Upper lobe of right lung (tissue), 1 donor: ENCODE data around the gene NKX1-1. TPM values are rescaled to one million over a fixed set of nuclear protein-coding genes. Genes with fewer than 3 reads are reported as not detected.
A peak's percentile ranks its signal among the peaks of the same experiment; 100 is the strongest.

Experiments
- ATAC-seq: fragments of 200-7000 bp; cut with Tn5 transposase; one replicate; pipeline ENCODE4 v1.9.1; 2020; ENCODE audit warnings: mild to moderate bottlenecking, moderate library complexity
- DNase-seq: peaks from one replicate; pipeline ENCODE4 v3.0.0-alpha.2; 2020
- H3K27ac ChIP-seq: fragments of 200-600 bp; one replicate; pipeline ENCODE4 v1.8.0; 2022
- H3K27me3 ChIP-seq: fragments of 200-600 bp; one replicate; pipeline ENCODE4 v1.8.0; 2022; ENCODE audit warnings: mild to moderate bottlenecking
- H3K36me3 ChIP-seq: fragments of 200-600 bp; one replicate; pipeline ENCODE4 v1.8.0; 2022
- H3K4me1 ChIP-seq: fragments of 200-600 bp; one replicate; pipeline ENCODE4 v1.8.0; 2022
- H3K4me3 ChIP-seq: fragments of 200-600 bp; one replicate; pipeline ENCODE4 v1.8.0; 2022; ENCODE audit warnings: mild to moderate bottlenecking
- H3K9me3 ChIP-seq: fragments of 200-600 bp; one replicate; pipeline ENCODE4 v1.8.0; 2022
- intact Hi-C: fragments of 100-400 bp; cut with DNase I; formaldehyde crosslinking; loops from one replicate; pipeline ENCODE4 v1.11.0; 2022
- total RNA-seq: library from RNA; stranded (reverse); fragmentation: NEBNext Ultra II Directional; extraction: Animal tissue kit (Norgen Biotek cat#: 25700); gene quantifications from one replicate; pipeline ENCODE4 v1.2.1, GENCODE V29; 2021
- TF ChIP-seq, protein P1 (sequence below): fragments of 200-600 bp; IDR thresholded peaks from one replicate; pipeline ENCODE4 v1.8.0; 2022; ENCODE audit warnings: antibody characterized with exemption
- donor health status: DM: no; HTN: yes; CAD: no; lungs with severe emphysema.

NKX1-1 gene
- total RNA-seq, 1 donor from 2014 or later = not detected

- H3K27me3 ChIP-seq = peaks cover 57% of the 10 kb centered on the region
- intact Hi-C loops = loop anchor here (10.0 kb wide), 1 partner anchor 63 kb away; no protein-coding TSS in a partner anchor
- H3K4me3 ChIP-seq = no peak overlapping the region
- no peaks in the 10 kb centered on the region for H3K9me3 ChIP-seq
- DNase-seq (peak; percentile 40), ATAC-seq (no peak)
- TF ChIP-seq, protein P1, sequence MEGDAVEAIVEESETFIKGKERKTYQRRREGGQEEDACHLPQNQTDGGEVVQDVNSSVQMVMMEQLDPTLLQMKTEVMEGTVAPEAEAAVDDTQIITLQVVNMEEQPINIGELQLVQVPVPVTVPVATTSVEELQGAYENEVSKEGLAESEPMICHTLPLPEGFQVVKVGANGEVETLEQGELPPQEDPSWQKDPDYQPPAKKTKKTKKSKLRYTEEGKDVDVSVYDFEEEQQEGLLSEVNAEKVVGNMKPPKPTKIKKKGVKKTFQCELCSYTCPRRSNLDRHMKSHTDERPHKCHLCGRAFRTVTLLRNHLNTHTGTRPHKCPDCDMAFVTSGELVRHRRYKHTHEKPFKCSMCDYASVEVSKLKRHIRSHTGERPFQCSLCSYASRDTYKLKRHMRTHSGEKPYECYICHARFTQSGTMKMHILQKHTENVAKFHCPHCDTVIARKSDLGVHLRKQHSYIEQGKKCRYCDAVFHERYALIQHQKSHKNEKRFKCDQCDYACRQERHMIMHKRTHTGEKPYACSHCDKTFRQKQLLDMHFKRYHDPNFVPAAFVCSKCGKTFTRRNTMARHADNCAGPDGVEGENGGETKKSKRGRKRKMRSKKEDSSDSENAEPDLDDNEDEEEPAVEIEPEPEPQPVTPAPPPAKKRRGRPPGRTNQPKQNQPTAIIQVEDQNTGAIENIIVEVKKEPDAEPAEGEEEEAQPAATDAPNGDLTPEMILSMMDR = no peak
- H3K4me1 ChIP-seq = peaks cover 5% of the 10 kb centered on the region
- no peak overlapping the region for H3K27ac ChIP-seq
- H3K36me3 ChIP-seq = no peaks in the 10 kb centered on the region
Measured at GRCh38 chr4:1401409-1402020, 4.7 kb downstream of the NKX1-1 start.

- DNase-seq = peak; percentile 50
- H3K4me1 ChIP-seq = peaks cover 5% of the 10 kb centered on the region
- no peak overlapping the region for H3K27ac ChIP-seq
- TF ChIP-seq, protein P1 = no peak
- no peak for ATAC-seq
- no peaks in the 10 kb centered on the region for H3K9me3 ChIP-seq
- peaks cover 55% of the 10 kb centered on the region for H3K27me3 ChIP-seq
- H3K4me3 ChIP-seq = no peak overlapping the region
- H3K36me3 ChIP-seq = no peaks in the 10 kb centered on the region
- intact Hi-C loops = loop anchor here (10.0 kb wide), 1 partner anchor 64 kb away; no protein-coding TSS in a partner anchor
Measured at GRCh38 chr4:1400831-1401408, 5.3 kb downstream of the NKX1-1 start.

DNA sequence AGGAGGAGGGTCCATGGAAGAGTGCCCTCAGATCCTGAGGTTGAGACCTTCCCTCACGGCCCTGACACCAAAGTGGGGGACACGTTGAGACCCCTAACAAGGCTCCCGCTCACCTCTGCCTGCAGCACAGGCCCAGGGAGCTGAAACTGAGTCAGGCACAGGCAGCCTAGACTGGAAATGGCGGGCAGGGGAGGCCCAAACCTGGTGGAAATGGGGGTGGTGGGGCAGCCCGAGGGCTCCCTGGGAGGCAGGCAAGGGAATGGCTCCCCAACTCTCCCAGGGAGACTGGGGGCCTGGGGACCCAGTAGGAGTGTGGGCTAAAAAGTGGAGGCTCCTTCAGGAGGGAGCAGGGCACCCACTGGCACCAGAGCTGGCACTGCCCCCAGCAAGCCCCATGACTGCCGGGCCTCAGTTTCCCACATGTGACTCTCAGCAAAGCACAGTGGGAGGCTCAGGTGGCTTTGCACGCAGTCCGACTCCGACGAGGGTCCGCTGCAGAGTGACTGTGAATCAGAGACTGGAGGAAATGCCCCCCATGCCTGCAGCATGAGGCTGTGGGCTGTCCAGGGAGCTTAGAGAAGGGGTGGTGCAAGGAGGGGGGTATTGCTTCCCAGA, 5.9 kb downstream of the NKX1-1 start:
- TF ChIP-seq, protein P1 = no peak
- Histone ChIP-seq H3K27ac (no peak overlapping the region), H3K4me1 (peaks cover 5% of the 10 kb centered on the region), H3K9me3 (no peaks in the 10 kb centered on the region), H3K36me3 (no peaks in the 10 kb centered on the region), H3K4me3 (no peak overlapping the region), H3K27me3 (peaks cover 49% of the 10 kb centered on the region)
- intact Hi-C loops = loop anchor here (10.0 kb wide), 1 partner anchor 65 kb away; no protein-coding TSS in a partner anchor
- ATAC-seq = no peak
- DNase-seq = peak; percentile 44

DNA sequence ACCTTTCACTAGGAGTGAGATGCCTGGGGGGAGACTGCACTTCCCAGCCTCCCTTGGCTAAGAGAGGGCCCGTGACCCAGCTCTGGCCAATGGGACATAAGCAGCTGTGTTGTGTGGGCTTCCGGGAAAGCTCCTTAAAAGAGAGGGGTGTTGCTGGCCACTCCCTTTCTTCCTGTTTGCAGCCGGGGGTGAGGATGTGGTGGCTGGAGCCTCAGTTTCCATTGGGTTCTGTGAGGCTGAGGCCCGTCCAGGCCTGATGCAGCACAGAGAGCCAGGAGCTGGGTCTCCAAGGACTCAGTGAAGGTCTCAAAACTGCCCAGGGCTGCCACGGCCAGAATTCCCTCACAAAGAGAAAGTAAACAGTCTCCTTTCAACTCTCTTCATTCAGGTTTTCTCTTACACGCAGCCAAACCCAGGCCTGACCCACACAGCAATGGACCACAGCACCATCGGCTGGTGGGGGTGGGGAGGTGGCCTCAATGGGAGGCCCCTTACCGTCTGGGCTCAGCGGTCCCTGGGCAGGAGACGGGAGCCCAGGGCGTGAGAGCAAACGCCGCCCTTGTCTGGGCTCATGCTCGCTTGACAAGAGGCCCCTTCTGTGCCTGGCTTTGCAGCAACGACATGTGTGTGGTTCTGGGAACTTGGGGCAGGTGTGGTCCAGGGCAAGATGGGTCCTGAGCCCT, 6.6 kb downstream of the NKX1-1 start:
- peak; percentile 37 for DNase-seq
- TF ChIP-seq, protein P1 = no peak
- Histone ChIP-seq H3K9me3 (no peaks in the 10 kb centered on the region), H3K4me3 (no peak overlapping the region), H3K36me3 (no peaks in the 10 kb centered on the region), H3K27ac (no peak overlapping the region), H3K27me3 (peaks cover 42% of the 10 kb centered on the region), H3K4me1 (peaks cover 5% of the 10 kb centered on the region)
- intact Hi-C loops = loop anchor here (10.0 kb wide), 1 partner anchor 65 kb away; no protein-coding TSS in a partner anchor
- ATAC-seq = no peak

DNA sequence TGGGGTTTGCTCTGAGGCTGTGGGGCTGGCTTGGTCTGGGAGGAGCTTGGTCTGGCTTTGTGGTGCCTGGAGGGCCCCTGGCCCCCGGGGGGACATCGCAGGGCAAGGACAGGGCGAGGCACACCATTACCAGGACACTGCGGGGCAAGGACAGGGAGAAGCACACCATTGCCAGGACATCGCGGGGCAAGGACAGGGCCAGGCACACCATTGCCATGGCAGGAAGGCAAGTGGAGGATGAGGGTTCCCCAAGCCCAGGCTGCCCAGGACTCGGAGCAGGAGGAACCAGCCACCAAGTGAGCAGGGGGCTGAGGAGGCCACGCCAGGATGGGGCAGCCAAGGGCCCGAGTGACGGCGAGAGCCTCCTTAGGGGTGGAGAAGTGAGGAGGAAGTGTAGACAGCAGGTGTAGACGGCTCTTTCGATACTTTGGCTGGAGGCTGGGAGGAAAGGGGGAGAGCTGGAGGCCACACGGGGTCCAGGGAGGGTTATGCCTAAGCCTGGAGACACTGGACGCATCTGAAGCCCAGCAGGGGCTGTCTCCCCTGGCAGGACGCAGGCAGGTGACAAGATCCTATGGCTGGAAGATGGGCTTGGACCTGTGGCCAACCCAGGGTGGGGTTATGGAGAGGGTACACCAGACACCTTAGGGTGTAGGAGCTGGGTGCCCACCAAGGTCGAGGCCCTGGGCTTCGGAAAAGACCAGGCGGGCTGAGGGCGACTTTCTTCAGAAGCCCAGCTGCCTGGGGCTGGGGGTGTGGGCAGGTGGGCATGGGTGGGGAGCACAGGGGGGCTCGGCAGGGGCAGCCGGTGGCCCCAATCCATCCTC, 7.3 kb downstream of the NKX1-1 start:
- H3K4me1 ChIP-seq = peaks cover 5% of the 10 kb centered on the region
- no peak overlapping the region for H3K27ac ChIP-seq
- H3K9me3 ChIP-seq = no peaks in the 10 kb centered on the region
- intact Hi-C loops = no loop called here
- DNase-seq = peak; percentile 48
- no peak for ATAC-seq
- H3K36me3 ChIP-seq = no peaks in the 10 kb centered on the region
- H3K4me3 ChIP-seq = no peak overlapping the region
- H3K27me3 ChIP-seq = peaks cover 35% of the 10 kb centered on the region
- TF ChIP-seq, protein P1 = no peak
